ENCODE measurements around the gene TCEA2.

Gene TCEA2

GRCh38 chr20:64035066-64035932 is 27.7 kb upstream of the TCEA2 start:
- in situ Hi-C loops (cut with MboI; ENCODE audit: low sequenced_read_pairs) = no loop called here

GRCh38 chr20:64035933-64036345 is 27.1 kb upstream of the TCEA2 start, which contains the start of gene C20orf204:
TSS of gene C20orf204 (plus strand) at chr20:64036182. CDS start at chr20:64036324, 142 bp downstream.
- in situ Hi-C loops (cut with MboI; ENCODE audit: low sequenced_read_pairs) = no loop called here

- in situ Hi-C loops (cut with MboI; ENCODE audit: low sequenced_read_pairs) = no loop called here
These were observed 26.4 kb upstream of the TCEA2 start for GRCh38 chr20:64036346-64037198.

- in situ Hi-C loops (cut with MboI; ENCODE audit: low sequenced_read_pairs) = no loop called here
These were observed 25.9 kb upstream of the TCEA2 start for GRCh38 chr20:64037199-64037497.

DNA sequence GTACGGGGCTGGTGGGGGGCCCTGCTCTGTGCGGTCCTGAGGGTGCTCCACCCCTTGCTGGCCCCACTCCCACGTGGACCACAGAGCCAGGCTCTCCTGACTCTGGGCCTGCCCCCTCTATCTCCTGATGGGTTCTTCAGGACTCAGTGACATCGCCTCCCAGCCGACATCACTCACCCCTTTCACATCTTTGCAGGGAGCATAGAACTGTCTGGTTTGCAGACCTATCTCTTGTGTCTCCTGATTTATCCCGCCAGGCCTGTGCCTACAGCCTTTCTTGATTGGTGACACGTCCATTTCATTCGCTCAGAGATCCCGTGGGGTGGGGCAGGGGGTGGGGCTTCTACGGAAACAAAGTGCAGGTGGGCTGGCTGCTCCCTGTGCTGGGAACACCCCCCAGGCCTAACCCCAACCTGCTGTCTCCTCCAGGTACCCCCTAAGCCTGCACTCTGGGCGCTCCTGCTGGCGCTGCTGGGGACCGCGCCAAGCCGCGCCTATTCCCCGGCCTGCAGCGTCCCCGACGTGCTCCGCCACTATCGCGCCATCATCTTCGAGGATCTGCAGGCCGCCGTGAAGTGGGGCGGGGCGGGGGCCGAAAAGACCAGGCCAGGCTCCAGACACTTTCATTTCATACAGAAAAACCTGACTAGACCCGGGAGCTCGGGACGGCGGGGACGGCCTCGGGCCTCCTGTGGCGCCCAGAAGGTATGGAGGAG is 25.3 kb upstream of the TCEA2 start:
- in situ Hi-C loops (cut with MboI; ENCODE audit: low sequenced_read_pairs) = no loop called here

DNA sequence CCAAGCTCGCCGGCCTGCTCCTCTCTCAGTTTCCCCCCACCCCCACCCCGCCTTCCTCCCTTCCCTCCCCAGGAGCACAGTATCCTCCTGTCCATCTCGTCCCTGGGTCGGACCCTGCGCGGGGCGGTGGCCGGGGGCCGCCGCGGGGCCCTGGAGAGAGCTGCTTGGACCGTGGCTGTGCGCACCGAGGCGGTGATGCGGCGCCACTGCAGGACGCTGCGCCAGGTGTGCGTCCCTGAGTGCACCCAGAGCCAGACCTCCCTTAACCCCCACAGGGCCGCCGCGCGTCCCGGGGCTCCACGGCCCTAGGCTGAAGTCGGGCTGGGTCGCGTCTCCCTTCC is 24.8 kb upstream of the TCEA2 start:
- in situ Hi-C loops (cut with MboI; ENCODE audit: low sequenced_read_pairs) = no loop called here

GRCh38 chr20:64038565-64039292 is 24.3 kb upstream of the TCEA2 start:
- in situ Hi-C loops (cut with MboI; ENCODE audit: low sequenced_read_pairs) = no loop called here

- in situ Hi-C loops (cut with MboI; ENCODE audit: low sequenced_read_pairs) = no loop called here
These were observed 23.5 kb upstream of the TCEA2 start for GRCh38 chr20:64039293-64040160.

GRCh38 chr20:64040231-64041039 is 22.6 kb upstream of the TCEA2 start:
- in situ Hi-C loops (cut with MboI; ENCODE audit: low sequenced_read_pairs) = no loop called here

GRCh38 chr20:64041040-64041780 is 21.8 kb upstream of the TCEA2 start:
- in situ Hi-C loops (cut with MboI; ENCODE audit: low sequenced_read_pairs) = no loop called here

GRCh38 chr20:64041781-64042053 is 21.3 kb upstream of the TCEA2 start:
- in situ Hi-C loops (cut with MboI; ENCODE audit: low sequenced_read_pairs) = no loop called here

- in situ Hi-C loops (cut with MboI; ENCODE audit: low sequenced_read_pairs) = no loop called here
These were observed 20.8 kb upstream of the TCEA2 start for GRCh38 chr20:64042054-64042781.

DNA sequence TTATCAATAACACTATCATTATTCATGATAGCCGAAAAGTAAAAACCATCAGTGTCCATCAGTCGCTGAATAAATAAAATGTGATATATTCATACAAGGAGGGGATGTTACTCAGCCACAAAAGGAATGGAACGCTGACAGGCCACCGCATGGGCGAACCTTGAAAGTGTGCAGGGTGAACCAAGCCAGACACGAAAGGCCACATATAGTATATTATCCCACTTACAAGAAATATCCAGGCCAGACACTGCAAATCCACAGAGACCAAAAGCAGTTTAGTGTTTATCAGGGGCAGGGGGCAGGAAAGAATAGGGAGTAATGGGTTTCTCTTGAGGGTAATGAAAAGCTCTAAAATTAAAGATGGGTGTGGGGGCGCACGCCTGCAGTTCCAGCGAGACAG is 19.2 kb upstream of the TCEA2 start:
- in situ Hi-C loops (cut with MboI; ENCODE audit: low sequenced_read_pairs) = no loop called here

GRCh38 chr20:64044484-64045247 is 18.3 kb upstream of the TCEA2 start:
- in situ Hi-C loops (cut with MboI; ENCODE audit: low sequenced_read_pairs) = no loop called here

DNA sequence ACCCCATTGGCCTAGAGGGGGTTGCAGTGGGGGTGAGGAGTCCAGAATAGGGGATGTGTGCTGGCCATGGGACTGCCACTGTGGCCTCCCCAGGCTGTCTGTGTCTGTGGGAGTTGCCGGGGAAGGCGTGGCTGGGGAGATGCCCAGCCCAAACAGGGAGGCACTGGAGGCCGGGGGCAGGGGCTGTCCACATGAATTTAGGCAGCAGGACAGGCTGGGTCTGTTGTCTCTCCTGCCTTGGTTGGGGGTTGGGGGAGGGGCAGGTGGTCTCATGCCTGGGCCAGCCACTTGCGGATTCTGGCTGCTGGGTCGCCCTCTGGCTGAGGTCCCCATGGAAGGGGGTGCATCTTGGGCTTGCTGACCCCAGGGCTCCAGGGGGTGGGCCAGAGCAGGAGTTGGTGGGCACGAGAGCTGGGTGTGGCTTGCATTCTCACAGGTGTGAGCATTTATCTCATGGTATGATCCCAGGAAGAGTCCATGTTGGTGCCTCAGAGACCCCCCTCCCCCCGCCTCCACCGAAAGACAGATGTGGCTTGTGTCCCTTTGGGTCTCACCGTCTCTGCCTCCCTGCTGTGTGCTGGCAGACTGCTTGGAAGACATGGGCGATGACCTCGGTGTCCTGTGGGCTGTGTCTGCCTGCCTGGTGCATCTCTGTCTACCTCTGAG is 17.5 kb upstream of the TCEA2 start:
- in situ Hi-C loops (cut with MboI; ENCODE audit: low sequenced_read_pairs) = no loop called here

- in situ Hi-C loops (cut with MboI; ENCODE audit: low sequenced_read_pairs) = no loop called here
These were observed 16.0 kb upstream of the TCEA2 start for GRCh38 chr20:64047046-64047389.

- in situ Hi-C loops (cut with MboI; ENCODE audit: low sequenced_read_pairs) = no loop called here
These were observed 15.0 kb upstream of the TCEA2 start for GRCh38 chr20:64047968-64048401.
